RWPE2 (cell line): ENCODE measurements around the gene RPS5.
"Not testable (repeated sequence)": the region's sequence is repeated elsewhere in the genome, so short reads cannot be mapped to it uniquely, and the experiment has no call there.

ENCODE experiments used
- ATAC-seq: fragments of 200-7000 bp; cut with Tn5 transposase; 3 replicates; pipeline ENCODE4 v1.9.1; 2021; ENCODE audit warnings: low read depth
- DNase-seq: peaks from one replicate; pipeline ENCODE4 v3.0.0-alpha.2; 2020; ENCODE audit warnings: low spot score
- H3K27ac ChIP-seq: fragments of 450-650 bp; 2 replicates; pipeline ENCODE4 v1.5.1; 2017; ENCODE audit warnings: mild to moderate bottlenecking; ENCODE audit not compliant: poor library complexity, severe bottlenecking
- H3K27me3 ChIP-seq: fragments of 250-450 bp; sonication (Bioruptor Pico); 2 replicates; pipeline ENCODE4 v1.5.1; 2021; ENCODE audit warnings: mild to moderate bottlenecking, moderate library complexity; ENCODE audit not compliant: insufficient read depth, poor library complexity, severe bottlenecking
- H3K36me3 ChIP-seq: fragments of 250-450 bp; sonication (Bioruptor Pico); 2 replicates; pipeline ENCODE4 v1.5.1; 2020; ENCODE audit warnings: low read depth, mild to moderate bottlenecking, moderate library complexity
- H3K4me1 ChIP-seq: fragments of 250-450 bp; sonication (Bioruptor Pico); 2 replicates; pipeline ENCODE4 v1.5.1; 2021; ENCODE audit warnings: mild to moderate bottlenecking, moderate library complexity; ENCODE audit not compliant: insufficient read depth, poor library complexity, severe bottlenecking
- H3K4me3 ChIP-seq: fragments of 250-450 bp; sonication (Bioruptor Pico); 2 replicates; pipeline ENCODE4 v1.5.1; 2021; ENCODE audit warnings: mild to moderate bottlenecking, moderate library complexity; ENCODE audit not compliant: severe bottlenecking
- H3K9me3 ChIP-seq: fragments of 250-450 bp; sonication (Bioruptor Pico); 2 replicates; pipeline ENCODE4 v1.5.1; 2021; ENCODE audit warnings: mild to moderate bottlenecking, moderate library complexity; ENCODE audit not compliant: severe bottlenecking
- TF ChIP-seq, protein P1 (sequence below): fragments of 450-650 bp; IDR thresholded peaks from one replicate; pipeline ENCODE4 v1.5.1; 2017; ENCODE audit warnings: mild to moderate bottlenecking, moderate library complexity; ENCODE audit not compliant: poor library complexity, severe bottlenecking

RPS5 gene

DNA sequence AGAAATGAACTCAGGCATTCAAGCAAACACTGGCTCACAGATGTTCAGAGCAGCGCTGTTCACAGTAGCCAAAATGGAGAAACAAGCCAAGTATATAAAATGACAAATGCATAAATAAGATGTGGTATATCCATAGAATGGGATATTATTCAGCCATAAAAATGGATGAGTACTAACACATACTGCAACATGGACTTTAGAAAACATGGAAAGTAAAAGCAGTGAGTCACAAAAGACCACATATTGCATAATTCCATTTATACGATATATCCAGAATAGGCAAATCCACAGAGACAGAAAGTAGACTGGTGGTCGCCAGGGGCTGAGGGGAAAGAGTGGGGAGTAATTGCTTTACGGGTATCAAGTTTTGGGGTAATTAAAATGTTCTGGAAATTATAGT is 12.9 kb upstream of the RPS5 start:
- Histone ChIP-seq H3K4me1 (no peaks in the 10 kb centered on the region), H3K4me3 (no peak overlapping the region), H3K27me3 (no peaks in the 10 kb centered on the region), H3K36me3 (no peaks in the 10 kb centered on the region), H3K27ac (no peak overlapping the region), H3K9me3 (no peaks in the 10 kb centered on the region)
- DNase-seq (no peak), ATAC-seq (no peak)
- TF ChIP-seq, protein P1, sequence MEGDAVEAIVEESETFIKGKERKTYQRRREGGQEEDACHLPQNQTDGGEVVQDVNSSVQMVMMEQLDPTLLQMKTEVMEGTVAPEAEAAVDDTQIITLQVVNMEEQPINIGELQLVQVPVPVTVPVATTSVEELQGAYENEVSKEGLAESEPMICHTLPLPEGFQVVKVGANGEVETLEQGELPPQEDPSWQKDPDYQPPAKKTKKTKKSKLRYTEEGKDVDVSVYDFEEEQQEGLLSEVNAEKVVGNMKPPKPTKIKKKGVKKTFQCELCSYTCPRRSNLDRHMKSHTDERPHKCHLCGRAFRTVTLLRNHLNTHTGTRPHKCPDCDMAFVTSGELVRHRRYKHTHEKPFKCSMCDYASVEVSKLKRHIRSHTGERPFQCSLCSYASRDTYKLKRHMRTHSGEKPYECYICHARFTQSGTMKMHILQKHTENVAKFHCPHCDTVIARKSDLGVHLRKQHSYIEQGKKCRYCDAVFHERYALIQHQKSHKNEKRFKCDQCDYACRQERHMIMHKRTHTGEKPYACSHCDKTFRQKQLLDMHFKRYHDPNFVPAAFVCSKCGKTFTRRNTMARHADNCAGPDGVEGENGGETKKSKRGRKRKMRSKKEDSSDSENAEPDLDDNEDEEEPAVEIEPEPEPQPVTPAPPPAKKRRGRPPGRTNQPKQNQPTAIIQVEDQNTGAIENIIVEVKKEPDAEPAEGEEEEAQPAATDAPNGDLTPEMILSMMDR = no peak

GRCh38 chr19:58376724-58377123 is 10.3 kb upstream of the RPS5 start:
- ATAC-seq, DNase-seq, H3K9me3 ChIP-seq, H3K27me3 ChIP-seq, H3K36me3 ChIP-seq, H3K27ac ChIP-seq, H3K4me3 ChIP-seq, H3K4me1 ChIP-seq: not testable (repeated sequence)

DNA sequence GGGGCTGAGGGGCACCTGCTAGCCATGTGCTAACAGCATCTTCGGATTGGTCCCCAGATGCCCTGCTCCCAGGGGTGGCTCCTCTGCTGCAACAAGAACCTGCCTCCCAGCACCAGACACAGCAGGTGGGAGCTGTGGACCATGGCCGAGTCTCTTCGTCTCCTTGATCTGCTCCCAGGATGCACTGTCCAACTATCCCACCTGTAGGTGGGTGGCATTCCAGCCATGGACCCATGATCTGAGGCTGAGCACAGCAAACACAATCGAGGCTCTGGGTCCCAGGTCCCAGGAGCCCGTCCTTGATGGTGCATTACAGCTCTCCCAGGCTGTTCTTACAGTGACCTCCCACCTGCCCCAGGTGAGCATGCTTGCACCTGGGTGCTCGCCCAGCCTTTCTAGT is 7.8 kb upstream of the RPS5 start:
- Histone ChIP-seq H3K4me3 (no peak overlapping the region), H3K27ac (no peak overlapping the region), H3K9me3 (no peaks in the 10 kb centered on the region), H3K36me3 (no peaks in the 10 kb centered on the region), H3K27me3 (no peaks in the 10 kb centered on the region), H3K4me1 (no peaks in the 10 kb centered on the region)
- ATAC-seq = no peak
- no peak for DNase-seq
- TF ChIP-seq, protein P1 = no peak

DNA sequence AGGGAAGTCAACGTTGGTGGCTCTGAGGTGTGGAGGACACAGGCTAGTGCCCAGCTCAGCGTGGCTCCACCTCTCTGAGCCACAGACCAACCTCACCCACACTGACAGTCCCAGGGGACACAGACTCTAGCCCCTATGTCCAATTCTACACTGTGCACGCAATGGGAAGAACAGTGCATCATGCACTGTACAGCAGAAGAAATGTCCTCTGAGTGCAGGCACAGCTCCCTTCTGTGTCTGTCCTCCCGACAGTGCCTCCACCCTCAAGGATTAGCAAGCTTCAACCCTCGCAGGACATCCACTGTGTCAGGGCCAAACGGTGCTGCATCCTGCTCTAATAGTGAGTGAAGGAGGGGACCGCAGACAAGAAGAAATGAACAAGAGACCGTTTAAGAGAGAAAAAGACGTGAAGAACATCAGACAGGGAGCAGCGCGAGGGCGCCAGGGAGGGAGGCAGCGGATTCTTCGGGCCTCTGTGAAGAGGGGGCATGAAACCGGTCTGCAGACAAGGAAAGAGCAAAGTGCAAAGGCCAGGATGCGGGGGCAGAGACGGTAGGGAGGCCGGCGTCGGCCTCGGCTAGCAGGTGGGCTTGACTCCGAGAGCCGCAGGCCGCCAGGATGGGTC is 6.9 kb upstream of the RPS5 start:
- Histone ChIP-seq H3K27ac (peak overlapping the region; percentile 42), H3K27me3 (no peaks in the 10 kb centered on the region), H3K4me1 (no peaks in the 10 kb centered on the region)

DNA sequence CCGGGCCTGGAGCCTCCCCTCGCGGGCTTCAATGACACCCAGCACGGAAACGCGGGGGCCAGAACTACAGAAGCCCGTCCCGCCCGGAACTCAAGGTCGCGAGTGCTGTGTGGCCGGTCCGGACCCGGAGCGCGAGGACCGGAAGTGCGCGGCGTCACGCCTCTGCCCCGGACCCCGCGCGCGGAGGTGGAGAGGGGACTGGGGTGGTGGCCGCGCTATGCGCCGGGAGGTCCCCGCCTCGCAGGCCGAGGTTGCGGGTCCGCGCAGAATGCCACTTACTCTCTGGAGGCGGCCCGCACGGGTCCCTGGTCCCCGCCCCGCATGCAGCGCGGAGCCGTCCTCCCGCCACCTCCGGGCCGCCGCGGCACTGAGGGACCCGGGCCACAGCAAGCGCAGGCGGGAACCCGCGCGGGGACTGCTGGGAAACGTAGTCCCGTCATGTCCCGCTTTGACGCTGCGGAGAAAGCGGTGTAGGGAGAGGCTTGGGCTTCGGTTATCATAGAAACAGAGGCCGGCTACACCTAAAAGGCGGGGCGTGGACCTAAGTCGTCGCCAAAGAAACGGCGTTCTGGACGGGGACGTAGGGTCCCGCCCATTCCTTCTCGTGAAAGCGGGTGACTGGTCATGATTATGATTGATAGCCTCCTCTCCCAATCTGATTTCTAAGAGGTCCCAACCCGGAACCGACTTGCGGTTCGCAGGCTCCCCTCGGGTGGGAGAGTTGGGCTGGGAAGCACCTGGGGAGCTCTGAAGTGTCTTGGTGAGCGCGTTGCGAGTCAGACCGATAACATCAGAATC is 6.2 kb upstream of the RPS5 start, which contains the start of gene ZNF837:
Gene ZNF837 (minus strand): TSS at position 369 of the 798 bp plus-strand sequence. CDS start 11,698 bp downstream, outside the sequence.
- Histone ChIP-seq H3K27me3 (no peaks in the 10 kb centered on the region), H3K27ac (peak within 1 kb of the TSS; percentile 42), H3K4me3 (peak within 1 kb of the TSS; percentile 68), H3K4me1 (no peaks in the 10 kb centered on the region), H3K36me3 (no peaks in the 10 kb centered on the region), H3K9me3 (no peaks in the 10 kb centered on the region)
- TF ChIP-seq, protein P1 = no peak
- peak; percentile 100 for DNase-seq
- ATAC-seq = peak; percentile 86

More for the DNA sequence above, 6.9 kb upstream of the RPS5 start:
- Histone ChIP-seq H3K4me3 (peak overlapping the region; percentile 68), H3K9me3 (no peaks in the 10 kb centered on the region), H3K36me3 (no peaks in the 10 kb centered on the region)
- TF ChIP-seq, protein P1 = no peak
- ATAC-seq (no peak; the same call in 2 of the 3 replicates), DNase-seq (no peak)
